Vagina (tissue), 2 donors: ENCODE data around the gene HAUS7.

Experiments
- POLR2A ChIP-seq, 2 donors: fragments of 450-650 bp; IDR thresholded peaks; one replicate each; pipeline ENCODE4 v1.6.1; 2017; ENCODE audit warnings: antibody characterized with exemption in 2 of 2, mild to moderate bottlenecking in 2 of 2, moderate library complexity in 2 of 2
- POLR2AphosphoS5 ChIP-seq, 2 donors: sonication (generic); formaldehyde crosslinking; IDR thresholded peaks; one replicate each; pipeline ENCODE4 v1.9.0; 2017; ENCODE audit warnings: antibody characterized with exemption in 2 of 2, mild to moderate bottlenecking in 2 of 2, low read depth in 1 of 2; ENCODE audit not compliant: insufficient read depth in 1 of 2
- TF ChIP-seq, protein P1 (sequence below), 3 experiments: fragments of 450-650 bp in 2 of 3; fragments of 200-600 bp in 1 of 3; sonication (generic) in 1 of 3; IDR thresholded peaks; one replicate each; pipeline ENCODE4 v1.5.1; 2017 to 2019; ENCODE audit warnings: antibody characterized with exemption in 3 of 3, mild to moderate bottlenecking in 2 of 3, moderate library complexity in 2 of 3

- TF ChIP-seq, protein P1, sequence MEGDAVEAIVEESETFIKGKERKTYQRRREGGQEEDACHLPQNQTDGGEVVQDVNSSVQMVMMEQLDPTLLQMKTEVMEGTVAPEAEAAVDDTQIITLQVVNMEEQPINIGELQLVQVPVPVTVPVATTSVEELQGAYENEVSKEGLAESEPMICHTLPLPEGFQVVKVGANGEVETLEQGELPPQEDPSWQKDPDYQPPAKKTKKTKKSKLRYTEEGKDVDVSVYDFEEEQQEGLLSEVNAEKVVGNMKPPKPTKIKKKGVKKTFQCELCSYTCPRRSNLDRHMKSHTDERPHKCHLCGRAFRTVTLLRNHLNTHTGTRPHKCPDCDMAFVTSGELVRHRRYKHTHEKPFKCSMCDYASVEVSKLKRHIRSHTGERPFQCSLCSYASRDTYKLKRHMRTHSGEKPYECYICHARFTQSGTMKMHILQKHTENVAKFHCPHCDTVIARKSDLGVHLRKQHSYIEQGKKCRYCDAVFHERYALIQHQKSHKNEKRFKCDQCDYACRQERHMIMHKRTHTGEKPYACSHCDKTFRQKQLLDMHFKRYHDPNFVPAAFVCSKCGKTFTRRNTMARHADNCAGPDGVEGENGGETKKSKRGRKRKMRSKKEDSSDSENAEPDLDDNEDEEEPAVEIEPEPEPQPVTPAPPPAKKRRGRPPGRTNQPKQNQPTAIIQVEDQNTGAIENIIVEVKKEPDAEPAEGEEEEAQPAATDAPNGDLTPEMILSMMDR (IDR thresholded peaks at IDR 0.05): no peak
- no peak for TF ChIP-seq POLR2A (IDR thresholded peaks at IDR 0.05)
- no peak for TF ChIP-seq POLR2AphosphoS5 (IDR thresholded peaks at IDR 0.05; ENCODE audit: insufficient read depth in 1 of 2, low read depth in 1 of 2)
These were observed 57.3 kb downstream of the HAUS7 start for GRCh38 chrX:153412746-153413720.
